ENCODE results near the gene YAP1. TPM values are rescaled to one million over a fixed set of nuclear protein-coding genes. Genes with fewer than 3 reads are reported as not detected.

The YAP1 gene
- total and polyA plus RNA-seq, 4 experiments from 2014 or later, result 0.44 to 0.75 TPM; not detected in 2

- H3K27me3 ChIP-seq (ENCODE audit: insufficient read depth, low read length), result no peaks in the 10 kb centered on the region
- no peak overlapping the region for H3K4me3 ChIP-seq (ENCODE audit: low read length in 2 of 2)
- H3K27me3 Mint-ChIP-seq, result peaks cover 7 to 10% of the 10 kb centered on the region in 2 donors
- intact Hi-C loops (cut with micrococcal nuclease), result no loop called here
- DNase-seq, result no peak
- no peaks in the 10 kb centered on the region for H3K9me3 Mint-ChIP-seq
- ChIA-PET CTCF (ENCODE audit: partially characterized antibody) (no interaction called here), POLR2A (ENCODE audit: partially characterized antibody) (no interaction called here)
- H3K4me1 Mint-ChIP-seq, result peaks cover 0 to 2% (median 0%) of the 10 kb centered on the region in 4 donors
- no peaks in the 10 kb centered on the region for H3K36me3 ChIP-seq (ENCODE audit: insufficient read depth, low read length)
- no peak overlapping the region for H3K27ac ChIP-seq (ENCODE audit: low read depth, low read length)
- H3K27ac Mint-ChIP-seq, result no peak overlapping the region
- H3K36me3 Mint-ChIP-seq, result no peaks in the 10 kb centered on the region
- no peak overlapping the region for H3K4me3 Mint-ChIP-seq
- no peaks in the 10 kb centered on the region for H3K9me3 ChIP-seq (ENCODE audit: control insufficient read depth in 1 of 2, low read length in 2 of 2)
- no peaks in the 10 kb centered on the region for H3K4me1 ChIP-seq (ENCODE audit: insufficient read depth, low read length)
These were observed 110.7 kb downstream of the YAP1 start for GRCh38 chr11:102220728-102221467.

- CTCF ChIA-PET (ENCODE audit: partially characterized antibody), result no interaction called here
- Histone ChIP-seq H3K9me3 (ENCODE audit: control insufficient read depth in 1 of 2, low read length in 2 of 2) (no peaks in the 10 kb centered on the region), H3K4me3 (ENCODE audit: low read length in 2 of 2) (no peak overlapping the region), H3K36me3 (ENCODE audit: insufficient read depth, low read length) (no peaks in the 10 kb centered on the region), H3K27me3 (ENCODE audit: insufficient read depth, low read length) (no peaks in the 10 kb centered on the region), H3K27ac (ENCODE audit: low read depth, low read length) (no peak overlapping the region), H3K4me1 (ENCODE audit: insufficient read depth, low read length) (no peaks in the 10 kb centered on the region)
- H3K27ac Mint-ChIP-seq, result no peak overlapping the region
- DNase-seq, result no peak
- peaks cover 0 to 6% of the 10 kb centered on the region in 2 donors for H3K27me3 Mint-ChIP-seq
- intact Hi-C loops (cut with micrococcal nuclease), result no loop called here
- POLR2A ChIA-PET (ENCODE audit: partially characterized antibody), result no interaction called here
- H3K4me1 Mint-ChIP-seq, result peaks cover 0 to 2% (median 0%) of the 10 kb centered on the region in 4 donors
- no peaks in the 10 kb centered on the region for H3K9me3 Mint-ChIP-seq
- no peaks in the 10 kb centered on the region for H3K36me3 Mint-ChIP-seq
- H3K4me3 Mint-ChIP-seq, result no peak overlapping the region
These were observed 113.6 kb downstream of the YAP1 start for GRCh38 chr11:102223859-102224258.

DNA sequence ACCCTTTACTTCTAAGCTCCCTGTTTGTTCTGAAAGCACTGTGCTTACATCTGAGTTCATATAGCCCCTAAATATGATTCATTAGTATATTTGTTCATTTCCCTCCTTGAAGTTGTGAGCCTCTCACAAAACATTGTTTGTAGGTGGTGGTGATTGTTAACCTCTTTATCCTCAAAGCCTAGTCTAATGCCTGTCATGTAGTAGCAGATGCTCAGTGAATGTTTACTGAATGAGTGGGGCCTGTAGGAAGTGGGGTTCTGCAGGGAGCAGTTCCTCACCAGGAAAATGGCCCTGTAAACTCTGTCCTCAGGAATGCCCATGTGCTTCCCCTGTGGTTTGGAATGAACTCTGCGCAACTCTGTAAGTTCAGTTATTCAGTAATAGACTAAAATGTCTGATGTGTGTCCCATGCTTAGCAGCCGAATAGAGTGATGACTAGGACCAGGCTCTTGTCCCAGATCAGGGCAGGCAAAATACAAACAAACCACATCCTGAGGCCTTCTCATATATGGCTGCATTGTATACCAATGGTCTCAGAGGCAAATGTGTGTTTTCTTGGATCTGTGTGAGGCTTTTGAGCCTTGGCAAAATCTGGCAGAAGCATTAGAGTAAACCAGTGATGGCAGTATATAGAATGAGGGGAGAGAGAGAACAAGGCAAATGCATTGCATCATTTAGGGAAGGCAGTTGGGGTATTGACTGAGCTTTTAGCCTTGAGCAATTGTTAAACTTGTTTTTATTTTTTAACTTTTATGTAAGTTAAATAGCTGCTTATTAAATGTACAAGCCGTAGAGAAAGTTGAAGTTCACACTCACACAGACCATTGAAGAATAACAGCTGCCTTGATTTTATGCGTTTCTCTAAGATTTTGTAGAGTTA is 115.7 kb downstream of the YAP1 start:
- no peak overlapping the region for H3K4me3 ChIP-seq (ENCODE audit: low read length in 2 of 2)
- intact Hi-C loops (cut with micrococcal nuclease), result no loop called here
- H3K27ac ChIP-seq (ENCODE audit: low read depth, low read length), result no peak overlapping the region
- ChIA-PET POLR2A (ENCODE audit: partially characterized antibody) (no interaction called here), CTCF (ENCODE audit: partially characterized antibody) (no interaction called here)
- H3K9me3 ChIP-seq (ENCODE audit: control insufficient read depth in 1 of 2, low read length in 2 of 2), result no peaks in the 10 kb centered on the region
- no peaks in the 10 kb centered on the region for H3K4me1 ChIP-seq (ENCODE audit: insufficient read depth, low read length)
- Mint-ChIP-seq H3K9me3 (no peaks in the 10 kb centered on the region), H3K4me3 (no peak overlapping the region), H3K27me3 (peaks cover under 1 to 2% of the 10 kb centered on the region in 2 donors), H3K27ac (no peak overlapping the region), H3K4me1 (peaks cover 0 to 2% (median 0%) of the 10 kb centered on the region in 4 donors), H3K36me3 (no peaks in the 10 kb centered on the region)
- H3K27me3 ChIP-seq (ENCODE audit: insufficient read depth, low read length), result no peaks in the 10 kb centered on the region
- no peaks in the 10 kb centered on the region for H3K36me3 ChIP-seq (ENCODE audit: insufficient read depth, low read length)
- DNase-seq, result no peak

GRCh38 chr11:102226702-102227490 is 116.6 kb downstream of the YAP1 start:
- DNase-seq, result no peak
- no peaks in the 10 kb centered on the region for H3K36me3 Mint-ChIP-seq
- no peaks in the 10 kb centered on the region for H3K9me3 ChIP-seq (ENCODE audit: control insufficient read depth in 1 of 2, low read length in 2 of 2)
- H3K4me3 Mint-ChIP-seq, result no peak overlapping the region
- peaks cover 0 to 2% (median 0%) of the 10 kb centered on the region in 4 donors for H3K4me1 Mint-ChIP-seq
- H3K36me3 ChIP-seq (ENCODE audit: insufficient read depth, low read length), result no peaks in the 10 kb centered on the region
- no peaks in the 10 kb centered on the region for H3K9me3 Mint-ChIP-seq
- H3K27ac Mint-ChIP-seq, result no peak overlapping the region
- ChIA-PET CTCF (ENCODE audit: partially characterized antibody) (no interaction called here), POLR2A (ENCODE audit: partially characterized antibody) (no interaction called here)
- H3K4me3 ChIP-seq (ENCODE audit: low read length in 2 of 2), result no peak overlapping the region
- H3K4me1 ChIP-seq (ENCODE audit: insufficient read depth, low read length), result no peaks in the 10 kb centered on the region
- H3K27ac ChIP-seq (ENCODE audit: low read depth, low read length), result no peak overlapping the region
- intact Hi-C loops (cut with micrococcal nuclease), result no loop called here
- peaks cover 3 to 7% of the 10 kb centered on the region in 2 donors for H3K27me3 Mint-ChIP-seq
- no peaks in the 10 kb centered on the region for H3K27me3 ChIP-seq (ENCODE audit: insufficient read depth, low read length)

DNA sequence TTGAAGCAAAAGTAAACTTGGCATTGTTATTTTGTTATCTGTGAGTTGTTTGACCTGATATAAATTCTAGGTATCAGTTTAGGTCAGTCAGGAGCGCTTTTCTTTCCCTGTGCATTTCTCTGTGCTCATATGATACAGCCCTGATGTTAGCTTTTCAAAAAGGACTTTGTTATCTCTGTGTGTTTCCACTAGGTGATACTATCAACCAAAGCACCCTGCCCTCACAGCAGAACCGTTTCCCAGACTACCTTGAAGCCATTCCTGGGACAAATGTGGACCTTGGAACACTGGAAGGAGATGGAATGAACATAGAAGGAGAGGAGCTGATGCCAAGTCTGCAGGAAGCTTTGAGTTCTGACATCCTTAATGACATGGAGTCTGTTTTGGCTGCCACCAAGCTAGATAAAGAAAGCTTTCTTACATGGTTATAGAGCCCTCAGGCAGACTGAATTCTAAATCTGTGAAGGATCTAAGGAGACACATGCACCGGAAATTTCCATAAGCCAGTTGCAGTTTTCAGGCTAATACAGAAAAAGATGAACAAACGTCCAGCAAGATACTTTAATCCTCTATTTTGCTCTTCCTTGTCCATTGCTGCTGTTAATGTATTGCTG is 119.4 kb downstream of the YAP1 start:
- H3K27ac Mint-ChIP-seq, result no peak overlapping the region
- peaks cover 0 to 2% (median 0%) of the 10 kb centered on the region in 4 donors for H3K4me1 Mint-ChIP-seq
- Histone ChIP-seq H3K27me3 (ENCODE audit: insufficient read depth, low read length) (no peaks in the 10 kb centered on the region), H3K4me3 (ENCODE audit: low read length in 2 of 2) (no peak overlapping the region), H3K36me3 (ENCODE audit: insufficient read depth, low read length) (no peaks in the 10 kb centered on the region), H3K4me1 (ENCODE audit: insufficient read depth, low read length) (no peaks in the 10 kb centered on the region), H3K9me3 (ENCODE audit: control insufficient read depth in 1 of 2, low read length in 2 of 2) (no peaks in the 10 kb centered on the region), H3K27ac (ENCODE audit: low read depth, low read length) (no peak overlapping the region)
- H3K36me3 Mint-ChIP-seq, result no peaks in the 10 kb centered on the region
- CTCF ChIA-PET (ENCODE audit: partially characterized antibody), result no interaction called here
- no peaks in the 10 kb centered on the region for H3K9me3 Mint-ChIP-seq
- H3K27me3 Mint-ChIP-seq, result peaks cover 6 to 12% of the 10 kb centered on the region in 2 donors
- no peak for DNase-seq
- POLR2A ChIA-PET (ENCODE audit: partially characterized antibody), result no interaction called here
- H3K4me3 Mint-ChIP-seq, result no peak overlapping the region
- intact Hi-C loops (cut with micrococcal nuclease), result no loop called here

DNA sequence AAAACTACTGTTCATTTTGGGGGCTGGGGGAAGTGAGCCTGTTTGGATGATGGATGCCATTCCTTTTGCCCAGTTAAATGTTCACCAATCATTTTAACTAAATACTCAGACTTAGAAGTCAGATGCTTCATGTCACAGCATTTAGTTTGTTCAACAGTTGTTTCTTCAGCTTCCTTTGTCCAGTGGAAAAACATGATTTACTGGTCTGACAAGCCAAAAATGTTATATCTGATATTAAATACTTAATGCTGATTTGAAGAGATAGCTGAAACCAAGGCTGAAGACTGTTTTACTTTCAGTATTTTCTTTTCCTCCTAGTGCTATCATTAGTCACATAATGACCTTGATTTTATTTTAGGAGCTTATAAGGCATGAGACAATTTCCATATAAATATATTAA is 119.9 kb downstream of the YAP1 start:
- intact Hi-C loops (cut with micrococcal nuclease), result no loop called here
- DNase-seq, result no peak

More for the DNA sequence above, 119.9 kb downstream of the YAP1 start:
- Mint-ChIP-seq H3K36me3 (no peaks in the 10 kb centered on the region), H3K4me3 (no peak overlapping the region), H3K4me1 (peaks cover 0 to 2% (median 0%) of the 10 kb centered on the region in 4 donors), H3K27me3 (peaks cover 8 to 15% of the 10 kb centered on the region in 2 donors), H3K9me3 (no peaks in the 10 kb centered on the region), H3K27ac (peak overlapping the region in 1 of 7 donors; percentile 2)
- CTCF ChIA-PET (ENCODE audit: partially characterized antibody), result interaction anchor here (1.3 kb wide), 1 partner anchor 14 kb away, joined by 3 read pairs; no protein-coding TSS in a partner anchor
- Histone ChIP-seq H3K4me3 (ENCODE audit: low read length in 2 of 2) (no peak overlapping the region), H3K9me3 (ENCODE audit: control insufficient read depth in 1 of 2, low read length in 2 of 2) (no peaks in the 10 kb centered on the region), H3K36me3 (ENCODE audit: insufficient read depth, low read length) (no peaks in the 10 kb centered on the region), H3K4me1 (ENCODE audit: insufficient read depth, low read length) (no peaks in the 10 kb centered on the region), H3K27ac (ENCODE audit: low read depth, low read length) (no peak overlapping the region), H3K27me3 (ENCODE audit: insufficient read depth, low read length) (no peaks in the 10 kb centered on the region)
- POLR2A ChIA-PET (ENCODE audit: partially characterized antibody), result no interaction called here

All from CD4-positive, alpha-beta memory T cell (primary cell).